Measurements from ENCODE around the gene MAP3K13. TPM values are rescaled to one million over a fixed set of nuclear protein-coding genes. Genes with fewer than 3 reads are reported as not detected.

MAP3K13 gene
- total RNA-seq, 1 experiment from 2014 or later: 21.0 TPM

GRCh38 chr3:185422677-185423076 lies 59.7 kb downstream of the MAP3K13 start:
- H4K20me1 ChIP-seq (ENCODE audit: insufficient read depth): no peaks in the 10 kb centered on the region
- H3K27ac ChIP-seq (ENCODE audit: low read depth, low read length): no peak overlapping the region
- H3K9me2 ChIP-seq (ENCODE audit: insufficient read depth): no peaks in the 10 kb centered on the region
- H3K9me3 ChIP-seq (ENCODE audit: control insufficient read depth in 1 of 2, insufficient read depth in 1 of 2, low read depth in 1 of 2, low read length in 2 of 2): no peaks in the 10 kb centered on the region
- H3K4me3 ChIP-seq (replicated peaks in 1 of 2; ENCODE audit: low read depth in 1 of 2, low read length in 2 of 2): no peak overlapping the region
- intact Hi-C loops (cut with micrococcal nuclease): no loop called here
- ChIA-PET POLR2A (no interaction called here), CTCF (no interaction called here), RAD21 (ENCODE audit: low non-redundant PET in 1 of 2, low total read pairs in 2 of 2, uncharacterized antibody in 2 of 2, unreplicated experiment in 2 of 2) (no interaction called here)
- no peak for DNase-seq (ENCODE audit: low read depth, low spot score)
- H2AFZ ChIP-seq (ENCODE audit: low read depth, low read length, poor library complexity, severe bottlenecking): no peak overlapping the region
- no peak for TF ChIP-seq ZFX (IDR thresholded peaks at IDR 0.05)
- TF ChIP-seq FOSL1 (IDR thresholded peaks at IDR 0.05; ENCODE audit: low read depth): no peak
- TF ChIP-seq POLR2A (IDR thresholded peaks at IDR 0.05; ENCODE audit: borderline replicate concordance, extremely low read depth, insufficient read depth, insufficient read length): no peak
- no peak for TF ChIP-seq SP1 (IDR thresholded peaks at IDR 0.05; ENCODE audit: low read depth)
- TF ChIP-seq EGR1 (IDR thresholded peaks at IDR 0.05; ENCODE audit: low read depth): no peak
- TF ChIP-seq REST (IDR thresholded peaks at IDR 0.05; ENCODE audit: low read depth): no peak
- TF ChIP-seq CTCF (IDR thresholded peaks at IDR 0.05 in 2 of 3, conservative IDR thresholded peaks at IDR 0.05 in 1 of 3; ENCODE audit: borderline replicate concordance in 1 of 3, insufficient read depth in 1 of 3, low read depth in 2 of 3, low read length in 2 of 3): no peak
- TF ChIP-seq, protein P1, sequence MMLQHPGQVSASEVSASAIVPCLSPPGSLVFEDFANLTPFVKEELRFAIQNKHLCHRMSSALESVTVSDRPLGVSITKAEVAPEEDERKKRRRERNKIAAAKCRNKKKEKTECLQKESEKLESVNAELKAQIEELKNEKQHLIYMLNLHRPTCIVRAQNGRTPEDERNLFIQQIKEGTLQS (IDR thresholded peaks at IDR 0.05): no peak
- TF ChIP-seq EZH2phosphoT487 (IDR thresholded peaks at IDR 0.05; ENCODE audit: borderline replicate concordance): no peak
- TF ChIP-seq RAD21 (IDR thresholded peaks at IDR 0.05; ENCODE audit: low read depth): no peak
- TF ChIP-seq EZH2 (IDR thresholded peaks at IDR 0.05): no peak
- no peak for TF ChIP-seq ELF1 (IDR thresholded peaks at IDR 0.05; ENCODE audit: borderline replicate concordance, low read depth)
- no peak for TF ChIP-seq SRF (IDR thresholded peaks at IDR 0.05; ENCODE audit: low read depth)
- H3K4me1 ChIP-seq (ENCODE audit: control insufficient read depth in 1 of 2, insufficient read depth in 2 of 2, low read length in 2 of 2): peaks cover 10 to 27% of the 10 kb centered on the region in 2 experiments; a peak in 3 of 4 replicates
- peak overlapping the region; percentile 59 for H3K4me2 ChIP-seq (ENCODE audit: low read length)
- no peaks in the 10 kb centered on the region for H3K36me3 ChIP-seq (ENCODE audit: control insufficient read depth in 1 of 2, insufficient read depth in 2 of 2, low read length in 2 of 2)
- H3K27me3 ChIP-seq (ENCODE audit: insufficient read depth, low read length): no peaks in the 10 kb centered on the region
- H3K9ac ChIP-seq (ENCODE audit: low read length): no peak overlapping the region
- no peaks in the 10 kb centered on the region for H3K79me2 ChIP-seq (ENCODE audit: insufficient read depth, low read length)
- peak; percentile 70 for ATAC-seq
- no TSS peak for BruUV-seq (replicated peaks)

Measured in HCT116 (cell line).